Measurements from ENCODE around the gene DIAPH2. TPM values are rescaled to one million over a fixed set of nuclear protein-coding genes. Genes with fewer than 3 reads are reported as not detected.

DIAPH2 gene
- total and polyA plus RNA-seq, 4 donors, result 7.2 to 57.6 (median 15.5) TPM

- H3K4me1 ChIP-seq (ENCODE audit: control insufficient read depth in 5 of 5, insufficient read depth in 5 of 5, low read length in 5 of 5), result no peaks in the 10 kb centered on the region
- no peaks in the 10 kb centered on the region for H3K36me3 ChIP-seq (ENCODE audit: control insufficient read depth in 4 of 4, insufficient read depth in 4 of 4, low read length in 4 of 4)
- ATAC-seq (ENCODE audit: insufficient read depth, low FRiP score) (no peak), DNase-seq (no peak)
- 41 to 54% methylated on average over 3 of the region's 3 CpGs for WGBS, 2 donors
- no peak overlapping the region for H3K27ac ChIP-seq (ENCODE audit: low read depth in 1 of 2, low read length in 1 of 2)
- no peak overlapping the region for H3K9ac ChIP-seq (ENCODE audit: insufficient read depth in 1 of 2, low read length in 2 of 2)
- TF ChIP-seq, protein P1, sequence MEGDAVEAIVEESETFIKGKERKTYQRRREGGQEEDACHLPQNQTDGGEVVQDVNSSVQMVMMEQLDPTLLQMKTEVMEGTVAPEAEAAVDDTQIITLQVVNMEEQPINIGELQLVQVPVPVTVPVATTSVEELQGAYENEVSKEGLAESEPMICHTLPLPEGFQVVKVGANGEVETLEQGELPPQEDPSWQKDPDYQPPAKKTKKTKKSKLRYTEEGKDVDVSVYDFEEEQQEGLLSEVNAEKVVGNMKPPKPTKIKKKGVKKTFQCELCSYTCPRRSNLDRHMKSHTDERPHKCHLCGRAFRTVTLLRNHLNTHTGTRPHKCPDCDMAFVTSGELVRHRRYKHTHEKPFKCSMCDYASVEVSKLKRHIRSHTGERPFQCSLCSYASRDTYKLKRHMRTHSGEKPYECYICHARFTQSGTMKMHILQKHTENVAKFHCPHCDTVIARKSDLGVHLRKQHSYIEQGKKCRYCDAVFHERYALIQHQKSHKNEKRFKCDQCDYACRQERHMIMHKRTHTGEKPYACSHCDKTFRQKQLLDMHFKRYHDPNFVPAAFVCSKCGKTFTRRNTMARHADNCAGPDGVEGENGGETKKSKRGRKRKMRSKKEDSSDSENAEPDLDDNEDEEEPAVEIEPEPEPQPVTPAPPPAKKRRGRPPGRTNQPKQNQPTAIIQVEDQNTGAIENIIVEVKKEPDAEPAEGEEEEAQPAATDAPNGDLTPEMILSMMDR (IDR thresholded peaks at IDR 0.05; ENCODE audit: control extremely low read depth, extremely low read depth), result no peak
- H3K4me3 ChIP-seq, result no peak overlapping the region
- H3K9me3 ChIP-seq (ENCODE audit: control insufficient read depth in 4 of 4, insufficient read depth in 3 of 4, low read length in 3 of 4), result no peaks in the 10 kb centered on the region
- H3K27me3 ChIP-seq (ENCODE audit: control insufficient read depth in 3 of 3, insufficient read depth in 3 of 3, low read length in 2 of 3), result peaks cover 0 to 16% (median 0%) of the 10 kb centered on the region in 3 donors
Measured at GRCh38 chrX:96715481-96715880, 30.8 kb downstream of the DIAPH2 start.

DNA sequence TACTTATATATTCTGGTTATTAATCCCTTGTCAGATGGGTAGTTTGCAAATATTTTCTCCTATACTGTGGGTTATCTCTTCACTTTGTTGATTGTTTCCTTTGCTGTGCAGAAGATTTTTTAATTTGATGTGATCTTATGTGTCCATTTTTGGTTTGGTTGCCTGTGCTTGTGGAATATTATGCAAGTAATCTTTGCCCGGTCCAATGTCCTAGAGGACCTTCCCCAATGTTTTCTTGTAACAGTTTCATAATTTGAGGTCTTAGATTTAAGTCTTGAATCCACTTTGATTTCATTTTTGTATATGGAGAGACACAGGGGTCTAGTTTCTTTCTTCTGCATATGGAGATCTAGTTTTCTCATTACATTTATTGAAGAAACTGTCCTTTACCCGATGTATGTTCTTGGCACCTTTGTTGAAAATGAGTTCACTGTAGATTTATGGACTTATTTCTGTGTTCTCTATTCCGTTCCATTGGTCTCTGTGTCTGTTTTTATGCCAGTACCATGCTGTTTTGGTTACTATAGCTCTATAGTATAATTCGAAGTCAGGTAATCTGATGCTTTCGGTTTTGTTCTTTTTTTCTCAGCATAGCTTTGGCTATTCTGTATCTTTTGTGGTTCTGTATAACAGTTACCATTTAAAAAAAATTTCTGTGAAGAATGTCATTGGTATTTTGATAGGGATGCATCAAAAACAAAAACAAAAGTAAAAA, 34.7 kb downstream of the DIAPH2 start:
- WGBS, 2 donors, result 87 to 90% methylated on average over 5 of the region's 5 CpGs
- H3K27me3 ChIP-seq (ENCODE audit: control insufficient read depth in 3 of 3, insufficient read depth in 3 of 3, low read length in 2 of 3), result peaks cover 0 to 9% (median 0%) of the 10 kb centered on the region in 3 donors
- DNase-seq (no peak), ATAC-seq (ENCODE audit: insufficient read depth, low FRiP score) (no peak)
- H3K4me1 ChIP-seq (ENCODE audit: control insufficient read depth in 5 of 5, insufficient read depth in 5 of 5, low read length in 5 of 5), result no peaks in the 10 kb centered on the region
- no peak overlapping the region for H3K27ac ChIP-seq (ENCODE audit: low read depth in 1 of 2, low read length in 1 of 2)
- TF ChIP-seq, protein P1 (IDR thresholded peaks at IDR 0.05; ENCODE audit: control extremely low read depth, extremely low read depth), result no peak
- H3K4me3 ChIP-seq, result no peak overlapping the region
- no peaks in the 10 kb centered on the region for H3K9me3 ChIP-seq (ENCODE audit: control insufficient read depth in 4 of 4, insufficient read depth in 3 of 4, low read length in 3 of 4)
- H3K36me3 ChIP-seq (ENCODE audit: control insufficient read depth in 4 of 4, insufficient read depth in 4 of 4, low read length in 4 of 4), result no peaks in the 10 kb centered on the region
- H3K9ac ChIP-seq (ENCODE audit: insufficient read depth in 1 of 2, low read length in 2 of 2), result no peak overlapping the region

GRCh38 chrX:96721354-96721753, 36.7 kb downstream of the DIAPH2 start:
- H3K4me1 ChIP-seq (ENCODE audit: control insufficient read depth in 5 of 5, insufficient read depth in 5 of 5, low read length in 5 of 5), result no peaks in the 10 kb centered on the region
- H3K9ac ChIP-seq (ENCODE audit: insufficient read depth in 1 of 2, low read length in 2 of 2), result no peak overlapping the region
- H3K36me3 ChIP-seq (ENCODE audit: control insufficient read depth in 4 of 4, insufficient read depth in 4 of 4, low read length in 4 of 4), result no peaks in the 10 kb centered on the region
- ATAC-seq (ENCODE audit: insufficient read depth, low FRiP score) (no peak), DNase-seq (no peak)
- TF ChIP-seq, protein P1 (IDR thresholded peaks at IDR 0.05; ENCODE audit: control extremely low read depth, extremely low read depth), result no peak
- H3K27me3 ChIP-seq (ENCODE audit: control insufficient read depth in 3 of 3, insufficient read depth in 3 of 3, low read length in 2 of 3), result peaks cover 0 to 7% (median 0%) of the 10 kb centered on the region in 3 donors
- H3K9me3 ChIP-seq (ENCODE audit: control insufficient read depth in 4 of 4, insufficient read depth in 3 of 4, low read length in 3 of 4), result no peaks in the 10 kb centered on the region
- H3K4me3 ChIP-seq, result no peak overlapping the region
- no peak overlapping the region for H3K27ac ChIP-seq (ENCODE audit: low read depth in 1 of 2, low read length in 1 of 2)

GRCh38 chrX:96722781-96723180, 38.1 kb downstream of the DIAPH2 start:
- no peak overlapping the region for H3K9ac ChIP-seq (ENCODE audit: insufficient read depth in 1 of 2, low read length in 2 of 2)
- WGBS, 2 donors, result 38 to 59% methylated on average over 2 of the region's 2 CpGs
- H3K27ac ChIP-seq (ENCODE audit: low read depth in 1 of 2, low read length in 1 of 2), result no peak overlapping the region
- TF ChIP-seq, protein P1 (IDR thresholded peaks at IDR 0.05; ENCODE audit: control extremely low read depth, extremely low read depth), result no peak
- peaks cover 0 to 12% (median 3%) of the 10 kb centered on the region in 3 donors for H3K27me3 ChIP-seq (ENCODE audit: control insufficient read depth in 3 of 3, insufficient read depth in 3 of 3, low read length in 2 of 3)
- DNase-seq, result peak in 1 of 3 donors; percentile 11
- H3K36me3 ChIP-seq (ENCODE audit: control insufficient read depth in 4 of 4, insufficient read depth in 4 of 4, low read length in 4 of 4), result no peaks in the 10 kb centered on the region
- no peak overlapping the region for H3K4me3 ChIP-seq
- H3K9me3 ChIP-seq (ENCODE audit: control insufficient read depth in 4 of 4, insufficient read depth in 3 of 4, low read length in 3 of 4), result no peaks in the 10 kb centered on the region
- ATAC-seq (ENCODE audit: insufficient read depth, low FRiP score), result no peak
- H3K4me1 ChIP-seq (ENCODE audit: control insufficient read depth in 5 of 5, insufficient read depth in 5 of 5, low read length in 5 of 5), result no peaks in the 10 kb centered on the region
